Measurements from ENCODE around the gene NOS1.

GRCh38 chr12:117213295-117213808 lies 148.1 kb downstream of the NOS1 start:
- TF ChIP-seq CTCF (IDR thresholded peaks at IDR 0.05) (no peak), POLR2AphosphoS5 (IDR thresholded peaks at IDR 0.05; ENCODE audit: insufficient read depth in 1 of 2, low read depth in 1 of 2) (no peak)
